Naive thymus-derived CD4-positive, alpha-beta T cell (primary cell): ENCODE measurements around the gene ZNF587B. TPM values are rescaled to one million over a fixed set of nuclear protein-coding genes. Genes with fewer than 3 reads are reported as not detected.
"Not testable (repeated sequence)": the region's sequence is repeated elsewhere in the genome, so short reads cannot be mapped to it uniquely, and the experiment has no call there.

ENCODE experiments used
- ATAC-seq: fragments of 150-1000 bp; cut with Tn5 transposase; 2 replicates; pipeline ENCODE4 v1.10.0; 2021; ENCODE audit warnings: mild to moderate bottlenecking, moderate library complexity
- CTCF ChIA-PET: fragments of 350-600 bp; sonication (Branson Sonifier 250); formaldehyde crosslinking; loops from one replicate; lab custom pipeline; 2021; ENCODE audit warnings: antibody characterized with exemption; lab: Charles Lee
- POLR2A ChIA-PET: fragments of 350-600 bp; sonication (Branson Sonifier 250); formaldehyde crosslinking; loops from one replicate; lab custom pipeline; 2021; ENCODE audit warnings: antibody characterized with exemption, inconsistent platforms; lab: Charles Lee
- DNase-seq, 9 donors: peaks; one replicate each; pipeline versions ENCODE4 v3.0.0 to v3.0.0-alpha.2; 2020 to 2022; ENCODE audit warnings: mixed read lengths in 1 of 9
- H3K27ac ChIP-seq: one replicate; pipeline ENCODE4 v1.7.0; 2013; ENCODE audit warnings: mild to moderate bottlenecking, low read depth, low read length, moderate library complexity
- H3K27me3 ChIP-seq, 2 donors: one replicate each; pipeline ENCODE4 v1.7.0; 2013; ENCODE audit warnings: low read length in 2 of 2, mild to moderate bottlenecking in 2 of 2, moderate library complexity in 2 of 2; ENCODE audit not compliant: control insufficient read depth in 2 of 2, insufficient read depth in 2 of 2
- H3K36me3 ChIP-seq, 3 experiments: 1 replicate in 2 of 3; 2 replicates in 1 of 3; pipeline ENCODE4 v1.7.0; 2013; ENCODE audit warnings: low read length in 3 of 3, mild to moderate bottlenecking in 3 of 3, moderate library complexity in 1 of 3; ENCODE audit not compliant: insufficient read depth in 3 of 3, control insufficient read depth in 2 of 3
- H3K4me1 ChIP-seq, 2 donors: one replicate each; pipeline ENCODE4 v1.7.0; 2013; ENCODE audit warnings: low read length in 2 of 2, mild to moderate bottlenecking in 2 of 2, moderate library complexity in 1 of 2; ENCODE audit not compliant: control insufficient read depth in 2 of 2, insufficient read depth in 2 of 2
- H3K4me3 ChIP-seq: 2 replicates; pipeline ENCODE4 v1.7.0; 2013; ENCODE audit warnings: mild to moderate bottlenecking, low read length
- H3K9me3 ChIP-seq, 3 experiments: 1 replicate in 2 of 3; 2 replicates in 1 of 3; pipeline ENCODE4 v1.7.0; 2013; ENCODE audit warnings: low read length in 3 of 3; ENCODE audit not compliant: control insufficient read depth in 2 of 3
- H3K27ac Mint-ChIP-seq, 9 donors: one replicate each; pipeline ENCODE4 v1.8.0; 2020 to 2022; ENCODE audit warnings: mixed read lengths in 9 of 9, mild to moderate bottlenecking in 8 of 9, moderate library complexity in 5 of 9, inconsistent platforms in 2 of 9
- H3K27me3 Mint-ChIP-seq, 5 donors: one replicate each; pipeline ENCODE4 v1.8.0; 2021 to 2022; ENCODE audit warnings: mixed read lengths in 5 of 5, mild to moderate bottlenecking in 1 of 5
- H3K36me3 Mint-ChIP-seq, 5 donors: one replicate each; pipeline ENCODE4 v1.8.0; 2020 to 2022; ENCODE audit warnings: mixed read lengths in 5 of 5, mild to moderate bottlenecking in 3 of 5, inconsistent platforms in 1 of 5
- H3K4me1 Mint-ChIP-seq, 7 donors: one replicate each; pipeline ENCODE4 v1.8.0; 2020 to 2022; ENCODE audit warnings: mixed read lengths in 7 of 7, mild to moderate bottlenecking in 3 of 7, inconsistent platforms in 1 of 7
- H3K4me3 Mint-ChIP-seq, 10 donors: one replicate each; pipeline ENCODE4 v1.8.0; 2020 to 2022; ENCODE audit warnings: mild to moderate bottlenecking in 10 of 10, mixed read lengths in 10 of 10, moderate library complexity in 6 of 10, inconsistent platforms in 2 of 10
- H3K9me3 Mint-ChIP-seq, 11 donors: one replicate each; pipeline ENCODE4 v1.8.0; 2020 to 2022; ENCODE audit warnings: mixed read lengths in 11 of 11, mild to moderate bottlenecking in 4 of 11, inconsistent platforms in 1 of 11, moderate library complexity in 1 of 11
- intact Hi-C, 2 donors: fragments of 100-400 bp; cut with micrococcal nuclease; formaldehyde crosslinking; loops; one replicate each; pipeline ENCODE4 v1.15.1; 2023
- polyA plus RNA-seq, 2 donors: library from polyadenylated mRNA; unstranded; fragments of 300-500 nt; fragmentation: Illumina TruSeq; gene quantifications; one replicate each; pipeline ENCODE4 v1.2.3, GENCODE V29; 2021
- total RNA-seq, 6 experiments: library from RNA in 5 of 6; stranded (reverse) in 5 of 6; gene quantifications; 1 replicate in 5 of 6; 2 replicates in 1 of 6; pipeline ENCODE4 v1.2.3 and lab custom pipeline; 2021 to 2026

The ZNF587B gene
- total and polyA plus RNA-seq, 7 experiments from 2014 or later, result 1.7 to 32.3 (median 19.8) TPM

- peak overlapping the region; percentile 72 for H3K4me3 ChIP-seq
- DNase-seq (no peak), ATAC-seq (no peak)
- Mint-ChIP-seq H3K4me1 (peaks cover 22 to 32% (median 28%) of the 10 kb centered on the region in 7 donors), H3K27me3 (no peaks in the 10 kb centered on the region), H3K27ac (peak overlapping the region; percentile 90 to 98 (median 95)), H3K9me3 (peaks cover 4 to 39% (median 16%) of the 10 kb centered on the region in 11 donors), H3K36me3 (peaks cover 19 to 61% (median 44%) of the 10 kb centered on the region in 5 donors), H3K4me3 (peak overlapping the region; percentile 93 to 97 (median 94))
- peaks cover 0 to 22% (median under 1%) of the 10 kb centered on the region in 3 experiments for H3K36me3 ChIP-seq
- CTCF ChIA-PET, result no interaction called here
- POLR2A ChIA-PET, result interaction anchor here (0.5 to 1.5 kb wide), 3 partner anchors 38 to 659 kb away, joined by 3 read pairs; partner anchors contain the start of genes ZNF324B and ZNF814
- H3K4me1 ChIP-seq, result peaks cover 7 to 11% of the 10 kb centered on the region in 2 donors
- H3K27ac ChIP-seq, result peak overlapping the region; percentile 92
- H3K27me3 ChIP-seq, result no peaks in the 10 kb centered on the region
- intact Hi-C loops, result no loop called here
- peaks cover 0 to 5% (median 0%) of the 10 kb centered on the region in 3 experiments for H3K9me3 ChIP-seq
Measured at GRCh38 chr19:57850553-57851017, 20.5 kb downstream of the ZNF587B start.

DNA sequence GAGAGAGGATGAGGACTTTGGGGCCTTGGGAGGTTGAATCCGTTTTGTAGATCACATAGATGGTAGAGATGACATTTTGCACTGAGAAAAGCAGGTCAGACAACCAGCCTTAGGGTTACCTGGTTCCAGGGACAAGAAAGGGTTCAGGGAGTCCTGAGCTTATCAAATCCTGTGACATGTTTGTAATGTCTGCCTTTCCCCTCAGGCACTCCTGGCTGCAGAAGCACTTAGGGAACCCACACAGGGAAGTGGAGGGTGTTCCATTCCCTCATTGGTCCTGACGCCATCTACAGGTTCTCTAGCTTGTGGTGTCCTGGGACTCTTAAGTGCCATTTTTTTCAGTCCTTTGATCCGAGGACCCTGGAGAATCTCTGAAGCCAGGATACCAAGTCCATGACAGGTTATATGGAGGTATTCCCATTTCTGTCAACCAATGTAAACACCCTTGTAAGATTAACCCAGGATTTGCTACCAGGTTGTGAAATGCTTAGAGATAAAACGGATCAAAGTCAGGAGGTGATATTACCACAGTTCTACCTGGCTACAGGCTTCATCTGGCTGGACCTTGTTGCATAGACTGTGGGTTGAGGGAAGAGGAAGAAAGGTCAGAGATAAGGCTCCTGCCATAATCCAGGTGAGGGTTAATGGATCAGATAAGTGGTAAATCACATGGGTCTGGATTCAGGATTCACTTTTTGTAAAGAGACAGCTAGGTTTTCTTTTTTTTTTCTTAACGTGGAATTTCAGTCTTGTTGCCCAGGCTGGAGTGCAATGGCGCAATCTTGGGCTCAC, 21.9 kb downstream of the ZNF587B start:
- intact Hi-C loops, H3K27ac ChIP-seq, H3K9me3 ChIP-seq, ATAC-seq, H3K27me3 Mint-ChIP-seq, H3K4me3 ChIP-seq, H3K27me3 ChIP-seq, DNase-seq: not testable (repeated sequence)
- H3K27ac Mint-ChIP-seq, result peak overlapping the region in 2 of 9 donors; percentile 9 to 60
- H3K36me3 ChIP-seq, result peaks cover 0 to 36% (median 6%) of the 10 kb centered on the region in 3 experiments
- peaks cover 22 to 32% (median 28%) of the 10 kb centered on the region in 7 donors for H3K4me1 Mint-ChIP-seq
- CTCF ChIA-PET, result interaction anchor here (0.6 kb wide), 1 partner anchor 1526 kb away, joined by 3 read pairs; no protein-coding TSS in a partner anchor
- POLR2A ChIA-PET, result interaction anchor here (0.6 to 1.5 kb wide), 5 partner anchors 11 to 326 kb away, joined by 3 read pairs; partner anchors contain the start of gene ZNF814
- peaks cover 7 to 11% of the 10 kb centered on the region in 2 donors for H3K4me1 ChIP-seq
- H3K9me3 Mint-ChIP-seq, result peaks cover 4 to 52% (median 29%) of the 10 kb centered on the region in 11 donors
- H3K36me3 Mint-ChIP-seq, result peaks cover 23 to 67% (median 54%) of the 10 kb centered on the region in 5 donors
- peak overlapping the region in 6 of 10 donors; percentile 33 to 94 (median 71) for H3K4me3 Mint-ChIP-seq

- CTCF ChIA-PET, H3K4me3 ChIP-seq, H3K27me3 ChIP-seq, H3K27ac ChIP-seq, H3K4me3 Mint-ChIP-seq, H3K27me3 Mint-ChIP-seq, POLR2A ChIA-PET, DNase-seq, ATAC-seq, intact Hi-C loops, H3K27ac Mint-ChIP-seq: not testable (repeated sequence)
- H3K9me3 ChIP-seq, result peaks cover 0 to 21% (median 0%) of the 10 kb centered on the region in 3 experiments
- Mint-ChIP-seq H3K9me3 (peaks cover 4 to 68% (median 37%) of the 10 kb centered on the region in 11 donors), H3K36me3 (peaks cover 32 to 78% (median 70%) of the 10 kb centered on the region in 5 donors), H3K4me1 (peaks cover 22 to 35% (median 28%) of the 10 kb centered on the region in 7 donors)
- H3K4me1 ChIP-seq, result peaks cover 7 to 11% of the 10 kb centered on the region in 2 donors
- peaks cover 0 to 53% (median 7%) of the 10 kb centered on the region in 3 experiments for H3K36me3 ChIP-seq
Measured at GRCh38 chr19:57854117-57854516, 24.0 kb downstream of the ZNF587B start.

DNA sequence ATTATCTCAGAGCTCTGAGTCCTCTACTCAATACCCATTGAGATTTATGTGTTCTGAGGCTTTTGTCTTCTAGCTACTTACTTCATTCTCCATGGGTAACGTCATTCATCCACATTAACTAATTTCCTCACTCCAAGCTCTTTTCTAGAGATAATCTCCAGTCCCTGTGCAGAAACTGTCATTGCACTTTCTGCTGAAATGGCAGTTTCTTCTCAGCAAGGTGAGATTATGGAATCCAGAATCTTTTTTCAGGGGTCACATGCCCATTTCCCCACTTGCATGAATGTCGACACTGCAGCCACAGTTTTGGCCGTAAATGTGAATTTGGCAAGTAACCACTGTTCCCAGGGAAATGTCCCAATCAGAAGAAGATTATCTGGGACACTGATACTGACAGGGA, 32.3 kb downstream of the ZNF587B start:
- H3K4me1 Mint-ChIP-seq, H3K27ac ChIP-seq, DNase-seq, H3K4me3 Mint-ChIP-seq, H3K4me1 ChIP-seq, H3K4me3 ChIP-seq, H3K27me3 ChIP-seq, H3K27ac Mint-ChIP-seq, intact Hi-C loops, ATAC-seq, H3K27me3 Mint-ChIP-seq: not testable (repeated sequence)
- ChIA-PET POLR2A (interaction anchor here (1.0 to 1.1 kb wide), 2 partner anchors 10 to 26 kb away, joined by 3 read pairs; partner anchors contain the start of gene ZNF814), CTCF (interaction anchor here (0.6 kb wide), 1 partner anchor 63 kb away, joined by 4 read pairs; no protein-coding TSS in a partner anchor)
- Histone ChIP-seq H3K9me3 (peaks cover 0 to 80% (median 30%) of the 10 kb centered on the region in 3 experiments), H3K36me3 (peaks cover 0 to 90% (median 35%) of the 10 kb centered on the region in 3 experiments)
- Mint-ChIP-seq H3K36me3 (peaks cover 22 to 91% (median 83%) of the 10 kb centered on the region in 5 donors), H3K9me3 (peaks cover 0 to 91% (median 67%) of the 10 kb centered on the region in 11 donors)

GRCh38 chr19:57867868-57868492, 37.9 kb downstream of the ZNF587B start:
- no peak for ATAC-seq
- Histone ChIP-seq H3K9me3 (peaks cover 15 to 91% (median 38%) of the 10 kb centered on the region in 3 experiments), H3K4me1 (no peaks in the 10 kb centered on the region), H3K36me3 (peaks cover 0 to 50% (median 20%) of the 10 kb centered on the region in 3 experiments), H3K4me3 (peak overlapping the region; percentile 10), H3K27me3 (no peaks in the 10 kb centered on the region), H3K27ac (no peak overlapping the region)
- ChIA-PET POLR2A (no interaction called here), CTCF (interaction anchor here (0.7 kb wide), 3 partner anchors 121 to 458 kb away, joined by 3 to 4 read pairs (median 3); partner anchors contain the start of gene ZNF776)
- H3K27me3 Mint-ChIP-seq, result no peaks in the 10 kb centered on the region
- H3K9me3 Mint-ChIP-seq, result peaks cover 0 to 92% (median 70%) of the 10 kb centered on the region in 11 donors
- H3K27ac Mint-ChIP-seq, result peak overlapping the region in 1 of 9 donors; percentile 9
- DNase-seq, result no peak
- intact Hi-C loops, result no loop called here
- no peaks in the 10 kb centered on the region for H3K4me1 Mint-ChIP-seq
- no peak overlapping the region for H3K4me3 Mint-ChIP-seq
- H3K36me3 Mint-ChIP-seq, result peaks cover 4 to 74% (median 54%) of the 10 kb centered on the region in 5 donors

DNA sequence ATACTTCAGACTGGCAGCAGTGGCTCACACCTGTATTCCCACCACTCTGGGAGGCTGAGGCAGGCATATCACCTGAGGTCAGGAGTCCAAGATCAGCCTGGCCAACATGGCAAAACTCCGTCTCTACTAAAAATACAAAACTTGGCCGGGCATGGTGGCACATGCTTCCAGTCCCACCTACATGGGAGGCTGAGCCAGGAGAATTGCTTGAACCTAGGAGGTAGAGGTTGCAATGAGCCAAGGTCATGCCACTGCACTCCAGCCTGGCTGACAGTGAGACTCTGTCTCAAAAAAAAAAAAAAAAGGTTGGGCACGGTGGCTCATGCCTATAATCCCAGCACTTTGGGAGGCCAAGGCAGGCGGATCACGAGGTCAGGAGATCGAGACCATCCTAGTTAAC, 39.6 kb downstream of the ZNF587B start:
- DNase-seq, CTCF ChIA-PET, H3K4me3 ChIP-seq, POLR2A ChIA-PET, ATAC-seq, H3K27ac Mint-ChIP-seq, H3K27ac ChIP-seq, H3K4me3 Mint-ChIP-seq, H3K27me3 ChIP-seq, intact Hi-C loops, H3K4me1 Mint-ChIP-seq, H3K4me1 ChIP-seq, H3K27me3 Mint-ChIP-seq: not testable (repeated sequence)
- peaks cover 0 to 52% (median 18%) of the 10 kb centered on the region in 3 experiments for H3K36me3 ChIP-seq
- H3K9me3 Mint-ChIP-seq, result peaks cover 6 to 94% (median 74%) of the 10 kb centered on the region in 11 donors
- peaks cover 10 to 75% (median 59%) of the 10 kb centered on the region in 5 donors for H3K36me3 Mint-ChIP-seq
- H3K9me3 ChIP-seq, result peaks cover 21 to 95% (median 46%) of the 10 kb centered on the region in 3 experiments
